ENCODE results near the gene TMEM94. TPM values are rescaled to one million over a fixed set of nuclear protein-coding genes. Genes with fewer than 3 reads are reported as not detected.
"Not testable (repeated sequence)": the region's sequence is repeated elsewhere in the genome, so short reads cannot be mapped to it uniquely, and the experiment has no call there.

TMEM94 gene
- total and polyA plus RNA-seq, 3 experiments from 2014 or later: 18.8 to 66.0 (median 63.3) TPM

GRCh38 chr17:75474736-75475135 is 18.3 kb downstream of the TMEM94 start:
- no peaks in the 10 kb centered on the region for H3K4me1 ChIP-seq (ENCODE audit: insufficient read depth, low read length)
- Mint-ChIP-seq H3K27me3 (no peaks in the 10 kb centered on the region), H3K4me1 (peaks cover 0 to 3% (median 0%) of the 10 kb centered on the region in 3 donors), H3K4me3 (no peak overlapping the region), H3K27ac (no peak overlapping the region), H3K36me3 (peaks cover 0 to 63% (median 4%) of the 10 kb centered on the region in 3 donors), H3K9me3 (no peaks in the 10 kb centered on the region)
- H3K36me3 ChIP-seq (ENCODE audit: insufficient read depth, low read length): peaks cover 20% of the 10 kb centered on the region
- POLR2A ChIA-PET: no interaction called here
- no peak overlapping the region for H3K4me3 ChIP-seq (ENCODE audit: low read length)
- H3K27me3 ChIP-seq (ENCODE audit: insufficient read depth, low read length, poor library complexity, severe bottlenecking): no peaks in the 10 kb centered on the region
- H3K27ac ChIP-seq (ENCODE audit: low read depth, low read length): no peak overlapping the region
- CTCF ChIA-PET: interaction anchor here (0.8 to 1.3 kb wide), 3 partner anchors 19 to 192 kb away, joined by 3 read pairs; partner anchors contain the start of genes RECQL5 and TMEM94
- H3K9me3 ChIP-seq (ENCODE audit: low read length): no peaks in the 10 kb centered on the region
- no peak for DNase-seq

- peaks cover 20% of the 10 kb centered on the region for H3K36me3 ChIP-seq (ENCODE audit: insufficient read depth, low read length)
- H3K27me3 ChIP-seq (ENCODE audit: insufficient read depth, low read length, poor library complexity, severe bottlenecking): no peaks in the 10 kb centered on the region
- H3K27me3 Mint-ChIP-seq: no peaks in the 10 kb centered on the region
- peaks cover 0 to 4% (median 0%) of the 10 kb centered on the region in 3 donors for H3K4me1 Mint-ChIP-seq
- no peaks in the 10 kb centered on the region for H3K9me3 ChIP-seq (ENCODE audit: low read length)
- POLR2A ChIA-PET: no interaction called here
- H3K4me1 ChIP-seq (ENCODE audit: insufficient read depth, low read length): no peaks in the 10 kb centered on the region
- peak overlapping the region in 3 of 8 donors; percentile 29 to 82 (median 50) for H3K27ac Mint-ChIP-seq
- no peak overlapping the region for H3K4me3 Mint-ChIP-seq
- CTCF ChIA-PET: interaction anchor here (1.0 to 1.3 kb wide), 3 partner anchors 12 to 191 kb away, joined by 3 read pairs; partner anchors contain the start of genes RECQL5 and TMEM94
- no peak for DNase-seq
- H3K9me3 Mint-ChIP-seq: no peaks in the 10 kb centered on the region
- no peak overlapping the region for H3K4me3 ChIP-seq (ENCODE audit: low read length)
- H3K27ac ChIP-seq (ENCODE audit: low read depth, low read length): no peak overlapping the region
- H3K36me3 Mint-ChIP-seq: peaks cover 0 to 63% (median 4%) of the 10 kb centered on the region in 3 donors
These were observed 18.9 kb downstream of the TMEM94 start for GRCh38 chr17:75475144-75475835.

- no peak for DNase-seq
- Histone ChIP-seq H3K27ac (ENCODE audit: low read depth, low read length) (no peak overlapping the region), H3K9me3 (ENCODE audit: low read length) (no peaks in the 10 kb centered on the region), H3K4me1 (ENCODE audit: insufficient read depth, low read length) (no peaks in the 10 kb centered on the region), H3K4me3 (ENCODE audit: low read length) (no peak overlapping the region), H3K27me3 (ENCODE audit: insufficient read depth, low read length, poor library complexity, severe bottlenecking) (no peaks in the 10 kb centered on the region), H3K36me3 (ENCODE audit: insufficient read depth, low read length) (peaks cover 20% of the 10 kb centered on the region)
- Mint-ChIP-seq H3K4me1 (peaks cover 0 to 4% (median 3%) of the 10 kb centered on the region in 3 donors), H3K27ac (peak overlapping the region in 3 of 8 donors; percentile 29 to 50 (median 46)), H3K36me3 (peaks cover 0 to 67% (median 4%) of the 10 kb centered on the region in 3 donors), H3K4me3 (no peak overlapping the region), H3K9me3 (no peaks in the 10 kb centered on the region), H3K27me3 (no peaks in the 10 kb centered on the region)
- POLR2A ChIA-PET: no interaction called here
- CTCF ChIA-PET: interaction anchor here (1.0 to 1.3 kb wide), 2 partner anchors 11 to 191 kb away, joined by 3 read pairs; partner anchors contain the start of gene RECQL5
These were observed 19.4 kb downstream of the TMEM94 start for GRCh38 chr17:75475851-75476250.

GRCh38 chr17:75476271-75476671 is 19.8 kb downstream of the TMEM94 start:
- H3K4me3 Mint-ChIP-seq: no peak overlapping the region
- H3K4me3 ChIP-seq (ENCODE audit: low read length): no peak overlapping the region
- H3K9me3 ChIP-seq (ENCODE audit: low read length): no peaks in the 10 kb centered on the region
- H3K27ac Mint-ChIP-seq: peak overlapping the region in 1 of 8 donors; percentile 6
- no peak for DNase-seq
- ChIA-PET CTCF (interaction anchor here (1.0 kb wide), 1 partner anchor 11 kb away, joined by 3 read pairs; no protein-coding TSS in a partner anchor), POLR2A (no interaction called here)
- no peaks in the 10 kb centered on the region for H3K27me3 ChIP-seq (ENCODE audit: insufficient read depth, low read length, poor library complexity, severe bottlenecking)
- no peaks in the 10 kb centered on the region for H3K9me3 Mint-ChIP-seq
- peaks cover 0 to 67% (median 4%) of the 10 kb centered on the region in 3 donors for H3K36me3 Mint-ChIP-seq
- H3K27me3 Mint-ChIP-seq: no peaks in the 10 kb centered on the region
- H3K27ac ChIP-seq (ENCODE audit: low read depth, low read length): no peak overlapping the region
- H3K4me1 Mint-ChIP-seq: peaks cover 0 to 4% (median 4%) of the 10 kb centered on the region in 3 donors
- H3K36me3 ChIP-seq (ENCODE audit: insufficient read depth, low read length): peaks cover 20% of the 10 kb centered on the region
- no peaks in the 10 kb centered on the region for H3K4me1 ChIP-seq (ENCODE audit: insufficient read depth, low read length)

GRCh38 chr17:75476752-75477489 is 20.5 kb downstream of the TMEM94 start:
- no peak for DNase-seq
- no peaks in the 10 kb centered on the region for H3K4me1 ChIP-seq (ENCODE audit: insufficient read depth, low read length)
- no peaks in the 10 kb centered on the region for H3K27me3 Mint-ChIP-seq
- POLR2A ChIA-PET: no interaction called here
- peak overlapping the region in 3 of 8 donors; percentile 6 to 80 (median 70) for H3K27ac Mint-ChIP-seq
- no peaks in the 10 kb centered on the region for H3K9me3 ChIP-seq (ENCODE audit: low read length)
- no peaks in the 10 kb centered on the region for H3K9me3 Mint-ChIP-seq
- H3K27me3 ChIP-seq (ENCODE audit: insufficient read depth, low read length, poor library complexity, severe bottlenecking): no peaks in the 10 kb centered on the region
- H3K4me1 Mint-ChIP-seq: peaks cover 0 to 4% (median 4%) of the 10 kb centered on the region in 3 donors
- H3K4me3 Mint-ChIP-seq: no peak overlapping the region
- CTCF ChIA-PET: no interaction called here
- peaks cover 16% of the 10 kb centered on the region for H3K36me3 ChIP-seq (ENCODE audit: insufficient read depth, low read length)
- no peak overlapping the region for H3K27ac ChIP-seq (ENCODE audit: low read depth, low read length)
- H3K36me3 Mint-ChIP-seq: peaks cover 0 to 62% (median 4%) of the 10 kb centered on the region in 3 donors
- no peak overlapping the region for H3K4me3 ChIP-seq (ENCODE audit: low read length)

- H3K9me3 ChIP-seq (ENCODE audit: low read length); DNase-seq; H3K27me3 Mint-ChIP-seq; H3K4me1 ChIP-seq (ENCODE audit: insufficient read depth, low read length); H3K4me1 Mint-ChIP-seq; POLR2A ChIA-PET; H3K9me3 Mint-ChIP-seq; H3K4me3 Mint-ChIP-seq; CTCF ChIA-PET; H3K27ac ChIP-seq (ENCODE audit: low read depth, low read length); H3K4me3 ChIP-seq (ENCODE audit: low read length); H3K27me3 ChIP-seq (ENCODE audit: insufficient read depth, low read length, poor library complexity, severe bottlenecking): not testable (repeated sequence)
- H3K36me3 Mint-ChIP-seq: peaks cover 0 to 56% (median 4%) of the 10 kb centered on the region in 3 donors
- peak overlapping the region in 1 of 8 donors; percentile 63 for H3K27ac Mint-ChIP-seq
- peaks cover 11% of the 10 kb centered on the region for H3K36me3 ChIP-seq (ENCODE audit: insufficient read depth, low read length)
These were observed 21.0 kb downstream of the TMEM94 start for GRCh38 chr17:75477490-75477862.

- peaks cover 0 to 51% (median 2%) of the 10 kb centered on the region in 3 donors for H3K36me3 Mint-ChIP-seq
- ChIA-PET CTCF (no interaction called here), POLR2A (interaction anchor here (0.7 to 1.0 kb wide), 2 partner anchors 22 to 36 kb away, joined by 3 read pairs; partner anchors contain the start of gene TMEM94)
These were observed 22.1 kb downstream of the TMEM94 start for GRCh38 chr17:75478508-75478907.

GRCh38 chr17:75480281-75480680 is 23.8 kb downstream of the TMEM94 start:
- Histone ChIP-seq H3K36me3 (ENCODE audit: insufficient read depth, low read length) (no peaks in the 10 kb centered on the region), H3K4me3 (ENCODE audit: low read length) (no peak overlapping the region), H3K4me1 (ENCODE audit: insufficient read depth, low read length) (no peaks in the 10 kb centered on the region), H3K9me3 (ENCODE audit: low read length) (no peaks in the 10 kb centered on the region), H3K27ac (ENCODE audit: low read depth, low read length) (no peak overlapping the region), H3K27me3 (ENCODE audit: insufficient read depth, low read length, poor library complexity, severe bottlenecking) (no peaks in the 10 kb centered on the region)
- DNase-seq: no peak
- Mint-ChIP-seq H3K9me3 (no peaks in the 10 kb centered on the region), H3K27me3 (no peaks in the 10 kb centered on the region), H3K4me3 (no peak overlapping the region), H3K36me3 (peaks cover 0 to 39% (median 5%) of the 10 kb centered on the region in 3 donors), H3K4me1 (peaks cover 11 to 12% (median 12%) of the 10 kb centered on the region in 3 donors), H3K27ac (peak overlapping the region in 3 of 8 donors; percentile 29 to 64 (median 33))
- POLR2A ChIA-PET: no interaction called here
- CTCF ChIA-PET: interaction anchor here (1.3 kb wide), 1 partner anchor 18 kb away, joined by 4 read pairs; no protein-coding TSS in a partner anchor

More at GRCh38 chr17:75478508-75478907, 22.1 kb downstream of the TMEM94 start:
- Mint-ChIP-seq H3K4me1 (peaks cover 4 to 8% (median 7%) of the 10 kb centered on the region in 3 donors), H3K9me3 (no peaks in the 10 kb centered on the region), H3K27ac (no peak overlapping the region), H3K4me3 (no peak overlapping the region), H3K27me3 (no peaks in the 10 kb centered on the region)
- Histone ChIP-seq H3K36me3 (ENCODE audit: insufficient read depth, low read length) (peaks cover under 1% of the 10 kb centered on the region), H3K4me3 (ENCODE audit: low read length) (no peak overlapping the region), H3K4me1 (ENCODE audit: insufficient read depth, low read length) (no peaks in the 10 kb centered on the region), H3K27me3 (ENCODE audit: insufficient read depth, low read length, poor library complexity, severe bottlenecking) (no peaks in the 10 kb centered on the region), H3K27ac (ENCODE audit: low read depth, low read length) (no peak overlapping the region), H3K9me3 (ENCODE audit: low read length) (no peaks in the 10 kb centered on the region)
- no peak for DNase-seq

Data from CD8-positive, alpha-beta memory T cell (primary cell).